Measurements from ENCODE around the gene EPHB1.

DNA sequence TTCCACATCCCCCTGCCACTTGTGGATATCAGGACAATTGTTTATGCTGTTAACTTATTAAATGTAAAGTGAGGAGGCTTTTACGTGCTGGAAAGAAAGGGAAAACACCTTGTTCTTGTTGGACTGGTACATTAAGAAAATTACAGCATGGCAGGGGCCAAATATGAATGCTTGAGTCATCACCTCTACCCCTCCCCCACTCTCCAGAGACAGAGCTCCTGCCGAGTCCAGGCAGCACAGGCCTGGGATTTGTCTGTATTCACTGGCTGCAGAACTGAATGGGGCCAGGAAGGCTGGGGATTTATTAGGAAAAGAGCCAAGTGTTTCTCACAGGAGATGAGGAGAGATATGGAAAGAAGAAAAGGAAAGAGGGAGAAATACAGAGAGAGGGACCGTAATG lies 308.9 kb downstream of the EPHB1 start:
- TF ChIP-seq, protein P1, sequence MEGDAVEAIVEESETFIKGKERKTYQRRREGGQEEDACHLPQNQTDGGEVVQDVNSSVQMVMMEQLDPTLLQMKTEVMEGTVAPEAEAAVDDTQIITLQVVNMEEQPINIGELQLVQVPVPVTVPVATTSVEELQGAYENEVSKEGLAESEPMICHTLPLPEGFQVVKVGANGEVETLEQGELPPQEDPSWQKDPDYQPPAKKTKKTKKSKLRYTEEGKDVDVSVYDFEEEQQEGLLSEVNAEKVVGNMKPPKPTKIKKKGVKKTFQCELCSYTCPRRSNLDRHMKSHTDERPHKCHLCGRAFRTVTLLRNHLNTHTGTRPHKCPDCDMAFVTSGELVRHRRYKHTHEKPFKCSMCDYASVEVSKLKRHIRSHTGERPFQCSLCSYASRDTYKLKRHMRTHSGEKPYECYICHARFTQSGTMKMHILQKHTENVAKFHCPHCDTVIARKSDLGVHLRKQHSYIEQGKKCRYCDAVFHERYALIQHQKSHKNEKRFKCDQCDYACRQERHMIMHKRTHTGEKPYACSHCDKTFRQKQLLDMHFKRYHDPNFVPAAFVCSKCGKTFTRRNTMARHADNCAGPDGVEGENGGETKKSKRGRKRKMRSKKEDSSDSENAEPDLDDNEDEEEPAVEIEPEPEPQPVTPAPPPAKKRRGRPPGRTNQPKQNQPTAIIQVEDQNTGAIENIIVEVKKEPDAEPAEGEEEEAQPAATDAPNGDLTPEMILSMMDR (conservative IDR thresholded peaks at IDR 0.05 in 1 of 2, IDR thresholded peaks at IDR 0.05 in 1 of 2; ENCODE audit: extremely low read depth in 1 of 2, insufficient read depth in 1 of 2, low read depth in 1 of 2, low read length in 2 of 2), result no peak
- TF ChIP-seq EZH2 (IDR thresholded peaks at IDR 0.05; ENCODE audit: borderline replicate concordance, low read length), result no peak

Measured in mammary epithelial cell (primary cell).